Measurements from ENCODE around the gene ZNF778. TPM values are rescaled to one million over a fixed set of nuclear protein-coding genes. Genes with fewer than 3 reads are reported as not detected.

The ZNF778 gene
- total RNA-seq, 1 experiment from 2014 or later: 19.5 TPM

- DNase-seq (ENCODE audit: low read depth, low spot score) (no peak), ATAC-seq (no peak)
- Histone ChIP-seq H4K20me1 (ENCODE audit: insufficient read depth) (no peaks in the 10 kb centered on the region), H3K27me3 (ENCODE audit: insufficient read depth, low read length) (no peaks in the 10 kb centered on the region), H3K9ac (ENCODE audit: low read length) (no peak overlapping the region), H3K9me3 (ENCODE audit: control insufficient read depth in 1 of 2, insufficient read depth in 1 of 2, low read depth in 1 of 2, low read length in 2 of 2) (no peaks in the 10 kb centered on the region), H3K4me2 (ENCODE audit: low read length) (no peak overlapping the region), H3K4me1 (ENCODE audit: control insufficient read depth in 1 of 2, insufficient read depth in 2 of 2, low read length in 2 of 2) (peaks cover 4 to 11% of the 10 kb centered on the region in 2 experiments), H3K27ac (ENCODE audit: low read depth, low read length) (no peak overlapping the region), H3K4me3 (replicated peaks in 1 of 2; ENCODE audit: low read depth in 1 of 2, low read length in 2 of 2) (no peak overlapping the region), H2AFZ (ENCODE audit: low read depth, low read length, poor library complexity, severe bottlenecking) (no peak overlapping the region), H3K9me2 (ENCODE audit: insufficient read depth) (no peaks in the 10 kb centered on the region), H3K36me3 (ENCODE audit: control insufficient read depth in 1 of 2, insufficient read depth in 2 of 2, low read length in 2 of 2) (peaks cover 3 to 5% of the 10 kb centered on the region in 2 experiments; a peak in 1 of 4 replicates), H3K79me2 (ENCODE audit: insufficient read depth, low read length) (no peaks in the 10 kb centered on the region)
- ChIA-PET POLR2A (no interaction called here), RAD21 (ENCODE audit: low non-redundant PET in 1 of 2, low total read pairs in 2 of 2, uncharacterized antibody in 2 of 2, unreplicated experiment in 2 of 2) (no interaction called here), CTCF (no interaction called here)
- TF ChIP-seq TCF7L2 (IDR thresholded peaks at IDR 0.05; ENCODE audit: borderline replicate concordance, extremely low read depth, insufficient read depth, insufficient read length): no peak
- no peak for TF ChIP-seq ATF3 (IDR thresholded peaks at IDR 0.05)
- TF ChIP-seq ELF1 (IDR thresholded peaks at IDR 0.05; ENCODE audit: borderline replicate concordance, low read depth): no peak
- no peak for TF ChIP-seq EZH2phosphoT487 (IDR thresholded peaks at IDR 0.05; ENCODE audit: borderline replicate concordance)
- no peak for TF ChIP-seq CBX3 (IDR thresholded peaks at IDR 0.05; ENCODE audit: low read depth)
- no peak for TF ChIP-seq SRF (IDR thresholded peaks at IDR 0.05; ENCODE audit: low read depth)
- no peak for TF ChIP-seq CEBPB (IDR thresholded peaks at IDR 0.05; ENCODE audit: low read depth)
- no peak for TF ChIP-seq YY1 (IDR thresholded peaks at IDR 0.05; ENCODE audit: extremely low read depth, insufficient replicate concordance, low read depth, low read length)
- intact Hi-C loops (cut with micrococcal nuclease): no loop called here
- BruUV-seq (replicated peaks): no TSS peak
These were observed 44.4 kb downstream of the ZNF778 start for GRCh38 chr16:89261691-89262563.
